Femur (tissue), 1 donor: ENCODE results near the gene RABIF.
"Not testable (repeated sequence)": the region's sequence is repeated elsewhere in the genome, so short reads cannot be mapped to it uniquely, and the experiment has no call there.

Experiments
- DNase-seq: peaks from one replicate; pipeline ENCODE4 v3.0.0-alpha.2; 2017

RABIF gene

GRCh38 chr1:202831906-202832305, 57.0 kb downstream of the RABIF start:
- no peak for DNase-seq

GRCh38 chr1:202829223-202829622, 59.7 kb downstream of the RABIF start:
- DNase-seq = not testable (repeated sequence)
